Ectodermal cell (in vitro differentiated cells): Measurements from ENCODE around the gene ITGB2.

Experiments used
- H3K27ac ChIP-seq: 2 replicates; pipeline ENCODE4 v1.7.0; 2013; ENCODE audit warnings: mild to moderate bottlenecking, low read depth, low read length; ENCODE audit not compliant: insufficient read depth, poor library complexity, severe bottlenecking
- H3K27me3 ChIP-seq: 2 replicates; pipeline ENCODE4 v1.7.0; 2013; ENCODE audit warnings: mild to moderate bottlenecking, low read length; ENCODE audit not compliant: insufficient read depth, control insufficient read depth, poor library complexity, severe bottlenecking
- H3K36me3 ChIP-seq: one replicate; pipeline ENCODE4 v1.7.0; 2013; ENCODE audit warnings: low read length; ENCODE audit not compliant: control insufficient read depth, insufficient read depth
- H3K4me1 ChIP-seq: one replicate; pipeline ENCODE4 v1.7.0; 2013; ENCODE audit warnings: low read length; ENCODE audit not compliant: control insufficient read depth, insufficient read depth
- H3K4me3 ChIP-seq: 2 replicates; pipeline ENCODE4 v1.7.0; 2013; ENCODE audit warnings: low read depth, low read length, control low read depth; ENCODE audit not compliant: insufficient read depth
- H3K9me3 ChIP-seq: 2 replicates; pipeline ENCODE4 v1.7.0; 2013; ENCODE audit warnings: mild to moderate bottlenecking, low read length, moderate library complexity; ENCODE audit not compliant: control insufficient read depth
- WGBS, 2 experiments: methylation state at CpG; one replicate each; pipeline ENCODE4 v1.1.7; 2013; ENCODE audit warnings: missing lambda C conversion rate in 2 of 2; 5-methylcytosine and 5-hydroxymethylcytosine counted together

The ITGB2 gene

GRCh38 chr21:44894687-44895302 is 25.9 kb downstream of the ITGB2 start:
- Histone ChIP-seq H3K9me3 (no peaks in the 10 kb centered on the region), H3K36me3 (no peaks in the 10 kb centered on the region), H3K4me1 (peaks cover 11% of the 10 kb centered on the region), H3K4me3 (no peak overlapping the region), H3K27me3 (no peaks in the 10 kb centered on the region), H3K27ac (no peak overlapping the region)
- WGBS, 2 experiments = 92 to 93% methylated on average over 19 of the region's 19 CpGs

- H3K9me3 ChIP-seq = no peaks in the 10 kb centered on the region
- 91 to 93% methylated on average over 15 of the region's 15 CpGs for WGBS, 2 experiments
- H3K27me3 ChIP-seq = no peaks in the 10 kb centered on the region
Measured at GRCh38 chr21:44893948-44894656, 26.6 kb downstream of the ITGB2 start.

GRCh38 chr21:44893278-44893556 is 27.5 kb downstream of the ITGB2 start:
- Histone ChIP-seq H3K27me3 (no peaks in the 10 kb centered on the region), H3K4me3 (no peak overlapping the region), H3K9me3 (no peaks in the 10 kb centered on the region), H3K36me3 (no peaks in the 10 kb centered on the region), H3K4me1 (peaks cover 11% of the 10 kb centered on the region), H3K27ac (no peak overlapping the region)
- WGBS, 2 experiments = 91 to 92% methylated on average over 7 of the region's 7 CpGs

More at GRCh38 chr21:44893948-44894656, 26.6 kb downstream of the ITGB2 start:
- Histone ChIP-seq H3K36me3 (no peaks in the 10 kb centered on the region), H3K27ac (no peak overlapping the region), H3K4me1 (peaks cover 11% of the 10 kb centered on the region), H3K4me3 (no peak overlapping the region)

DNA sequence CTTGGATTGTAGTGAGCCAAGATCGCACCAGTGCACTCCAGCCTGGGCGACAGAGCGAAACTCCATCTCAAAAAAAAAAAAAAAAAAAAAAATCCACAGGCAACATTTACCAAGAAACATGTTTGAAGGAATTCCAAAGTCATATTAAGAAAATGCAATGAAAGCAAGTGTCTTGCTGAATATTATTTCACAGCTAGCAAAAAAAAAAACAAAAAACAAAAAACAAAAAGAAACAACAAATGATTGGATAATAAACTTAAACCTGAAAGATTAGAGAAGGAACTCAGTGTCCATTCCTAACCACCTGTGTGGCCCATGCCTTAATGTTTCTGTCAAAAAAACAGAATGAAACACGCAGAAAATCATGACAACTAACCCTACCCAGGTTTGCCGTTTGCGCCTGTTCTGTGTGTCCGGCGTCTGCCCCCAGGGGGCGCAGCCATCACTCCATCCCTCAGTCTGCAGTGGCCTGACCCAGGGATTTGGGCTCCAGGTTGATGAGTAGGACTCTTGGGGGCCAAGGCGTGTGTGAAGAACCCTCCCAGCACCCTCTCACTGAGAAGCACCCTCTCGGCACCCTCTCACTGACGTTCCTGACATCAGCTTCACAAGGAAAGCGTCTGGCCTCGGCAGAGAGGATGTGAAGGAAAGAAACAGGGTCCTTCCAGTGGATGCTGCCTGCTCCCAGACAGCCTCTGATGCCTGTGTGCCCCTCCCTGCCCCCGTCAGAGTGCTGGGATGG is 28.0 kb downstream of the ITGB2 start:
- H3K27ac ChIP-seq = no peak overlapping the region
- H3K4me1 ChIP-seq = peaks cover 7% of the 10 kb centered on the region
- 46 to 48% methylated on average over 14 to 15 of the region's 15 CpGs for WGBS, 2 experiments
- no peaks in the 10 kb centered on the region for H3K9me3 ChIP-seq
- no peak overlapping the region for H3K4me3 ChIP-seq
- no peaks in the 10 kb centered on the region for H3K36me3 ChIP-seq
- H3K27me3 ChIP-seq = no peaks in the 10 kb centered on the region

GRCh38 chr21:44892095-44892494 is 28.6 kb downstream of the ITGB2 start:
- Histone ChIP-seq H3K36me3 (no peaks in the 10 kb centered on the region), H3K4me3 (no peak overlapping the region), H3K4me1 (peaks cover 1% of the 10 kb centered on the region), H3K27me3 (no peaks in the 10 kb centered on the region), H3K9me3 (no peaks in the 10 kb centered on the region), H3K27ac (no peak overlapping the region)
- 81 to 84% methylated on average over 19 of the region's 19 CpGs for WGBS, 2 experiments

- no peaks in the 10 kb centered on the region for H3K27me3 ChIP-seq
- 93 to 94% methylated on average over 15 of the region's 15 CpGs for WGBS, 2 experiments
- H3K27ac ChIP-seq = no peak overlapping the region
Measured at GRCh38 chr21:44891631-44892031, 29.1 kb downstream of the ITGB2 start.

DNA sequence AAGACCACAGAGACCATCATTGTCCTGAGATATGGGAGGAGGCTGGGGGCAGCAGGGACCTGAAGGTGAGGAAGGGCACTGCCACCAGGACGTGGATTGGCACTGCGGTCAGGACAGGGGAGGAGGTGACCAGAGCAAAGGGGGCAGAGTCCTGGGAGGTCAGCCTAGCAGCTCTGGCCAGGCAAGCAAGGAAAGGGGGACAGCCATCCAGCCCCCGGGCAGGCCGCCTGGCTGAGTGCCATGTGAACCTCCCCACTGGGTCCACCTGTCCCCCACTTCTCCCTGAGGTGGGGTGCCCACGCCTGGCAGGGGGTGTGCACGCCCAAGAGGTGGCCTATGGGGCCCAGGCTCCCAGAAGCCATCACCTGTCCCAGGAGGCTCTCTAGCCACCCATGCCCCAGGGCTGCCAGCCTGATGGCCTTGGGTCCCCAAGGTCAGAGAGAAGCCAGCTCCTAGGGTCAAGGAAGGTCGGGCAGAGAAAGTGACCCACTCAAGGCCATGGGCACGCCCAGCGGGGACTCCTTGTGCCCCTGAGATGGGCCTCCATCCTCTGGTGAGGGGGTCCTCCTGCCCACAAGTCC is 29.6 kb downstream of the ITGB2 start:
- Histone ChIP-seq H3K36me3 (no peaks in the 10 kb centered on the region), H3K4me1 (no peaks in the 10 kb centered on the region), H3K9me3 (no peaks in the 10 kb centered on the region), H3K4me3 (no peak overlapping the region), H3K27ac (no peak overlapping the region), H3K27me3 (no peaks in the 10 kb centered on the region)
- WGBS, 2 experiments = 88 to 91% methylated on average over 9 of the region's 9 CpGs

More at GRCh38 chr21:44891631-44892031, 29.1 kb downstream of the ITGB2 start:
- Histone ChIP-seq H3K9me3 (no peaks in the 10 kb centered on the region), H3K4me3 (no peak overlapping the region), H3K4me1 (no peaks in the 10 kb centered on the region), H3K36me3 (no peaks in the 10 kb centered on the region)

GRCh38 chr21:44890338-44890931 is 30.3 kb downstream of the ITGB2 start:
- Histone ChIP-seq H3K9me3 (no peaks in the 10 kb centered on the region), H3K27me3 (no peaks in the 10 kb centered on the region), H3K4me3 (no peak overlapping the region), H3K4me1 (no peaks in the 10 kb centered on the region), H3K36me3 (no peaks in the 10 kb centered on the region), H3K27ac (no peak overlapping the region)
- 86 to 87% methylated on average over 24 of the region's 24 CpGs for WGBS, 2 experiments

- no peaks in the 10 kb centered on the region for H3K27me3 ChIP-seq
- H3K27ac ChIP-seq = no peak overlapping the region
- 92 to 94% methylated on average over 29 of the region's 29 CpGs for WGBS, 2 experiments
Measured at GRCh38 chr21:44889625-44890337, 30.9 kb downstream of the ITGB2 start.

More at GRCh38 chr21:44889625-44890337, 30.9 kb downstream of the ITGB2 start:
- H3K4me3 ChIP-seq = no peak overlapping the region
- H3K4me1 ChIP-seq = no peaks in the 10 kb centered on the region
- no peaks in the 10 kb centered on the region for H3K36me3 ChIP-seq
- no peaks in the 10 kb centered on the region for H3K9me3 ChIP-seq
